Neural crest cell (in vitro differentiated cells): ENCODE measurements around the gene CEP57L1. TPM values are rescaled to one million over a fixed set of nuclear protein-coding genes. Genes with fewer than 3 reads are reported as not detected.

Experiments used
- DNase-seq: peaks from one replicate; pipeline ENCODE4 v3.0.0; 2021; ENCODE audit warnings: low read depth, mixed read lengths, low spot score
- H3K27ac Mint-ChIP-seq: one replicate; pipeline ENCODE4 v1.8.0; 2021; ENCODE audit warnings: mild to moderate bottlenecking, mixed read lengths; ENCODE audit not compliant: unreplicated experiment
- H3K27me3 Mint-ChIP-seq: 2 replicates; pipeline ENCODE4 v1.8.0; 2021; ENCODE audit warnings: low read depth, mild to moderate bottlenecking, mixed read lengths
- H3K36me3 Mint-ChIP-seq: 2 replicates; pipeline ENCODE4 v1.8.0; 2021; ENCODE audit warnings: low read depth, mild to moderate bottlenecking, mixed read lengths
- H3K4me1 Mint-ChIP-seq: 2 replicates; pipeline ENCODE4 v1.8.0; 2021; ENCODE audit warnings: mixed read lengths
- H3K4me3 Mint-ChIP-seq: one replicate; pipeline ENCODE4 v1.8.0; 2021; ENCODE audit warnings: mild to moderate bottlenecking, mixed read lengths
- H3K9me3 Mint-ChIP-seq: 2 replicates; pipeline ENCODE4 v1.8.0; 2021; ENCODE audit warnings: mixed read lengths
- CTCF ChIP-seq: fragments of 200-600 bp; sonication (generic); conservative IDR thresholded peaks from 2 replicates; pipeline ENCODE4 v1.5.0; 2021; ENCODE audit warnings: antibody characterized with exemption, mild to moderate bottlenecking
- total RNA-seq: library from RNA; stranded (reverse); gene quantifications from 2 replicates; pipeline ENCODE4 v1.2.1, GENCODE V29; 2021

The CEP57L1 gene
- total RNA-seq, 1 donor from 2014 or later, result 19.8 TPM

DNA sequence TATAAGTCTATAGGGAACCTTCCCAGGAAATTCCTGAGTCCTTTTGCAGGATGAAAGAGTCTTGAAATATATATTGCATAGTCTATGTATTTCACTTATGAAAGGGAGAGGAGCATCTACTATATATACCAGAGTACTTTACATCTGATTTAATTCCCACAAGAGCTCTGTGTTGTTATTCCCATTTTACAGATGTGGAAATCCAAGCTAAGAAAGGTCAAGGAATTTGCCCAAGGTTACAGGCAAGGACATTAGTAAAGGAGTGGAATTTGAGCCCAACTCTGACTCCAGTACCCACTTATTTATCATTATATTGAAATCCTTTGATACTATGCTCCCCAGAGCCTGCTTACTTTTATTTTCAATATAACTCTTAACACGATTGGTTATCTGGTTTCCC, 3.2 kb upstream of the CEP57L1 start:
- peaks cover 72% of the 10 kb centered on the region for H3K4me1 Mint-ChIP-seq
- DNase-seq, result no peak
- peak overlapping the region; percentile 96 for H3K4me3 Mint-ChIP-seq
- no peak overlapping the region for H3K27ac Mint-ChIP-seq
- no peaks in the 10 kb centered on the region for H3K27me3 Mint-ChIP-seq
- TF ChIP-seq CTCF, result no peak
- no peaks in the 10 kb centered on the region for H3K36me3 Mint-ChIP-seq
- H3K9me3 Mint-ChIP-seq, result no peaks in the 10 kb centered on the region

DNA sequence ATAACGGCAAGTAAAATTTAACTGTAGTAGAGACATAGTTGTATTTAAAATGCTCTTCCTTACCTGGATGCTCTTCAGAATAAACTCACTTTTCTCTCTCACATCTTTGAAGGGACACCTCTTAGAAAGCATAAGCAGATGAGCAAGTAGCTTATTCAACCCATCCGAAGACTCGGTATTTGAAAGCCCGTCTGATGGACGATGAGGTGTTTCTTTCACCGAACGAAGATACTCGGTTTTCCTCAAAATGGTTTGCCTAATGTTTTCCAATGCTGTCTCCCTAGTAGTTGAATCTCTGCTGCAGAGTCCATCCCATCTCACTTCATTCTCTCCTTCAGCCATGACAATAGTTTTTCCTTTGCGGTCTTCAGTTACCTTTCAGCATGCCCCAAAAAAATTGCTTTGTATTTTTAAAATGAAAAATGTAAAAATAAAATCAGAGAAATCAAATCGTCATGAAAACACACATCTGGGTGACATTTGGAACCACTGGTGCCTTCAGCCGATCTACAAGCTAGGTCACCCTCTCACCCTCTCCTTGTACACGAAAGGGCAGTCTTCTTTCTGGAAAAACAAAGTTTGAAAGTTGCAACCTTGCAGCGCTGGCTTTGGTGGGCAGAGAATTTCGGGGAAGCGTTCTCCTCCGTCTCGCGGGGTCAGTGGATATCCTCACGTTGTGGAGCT, 1.4 kb upstream of the CEP57L1 start:
- Mint-ChIP-seq H3K27me3 (no peaks in the 10 kb centered on the region), H3K27ac (peak overlapping the region; percentile 50), H3K4me3 (peak overlapping the region; percentile 96), H3K9me3 (no peaks in the 10 kb centered on the region), H3K4me1 (peaks cover 75% of the 10 kb centered on the region), H3K36me3 (no peaks in the 10 kb centered on the region)
- no peak for TF ChIP-seq CTCF
- DNase-seq, result no peak

DNA sequence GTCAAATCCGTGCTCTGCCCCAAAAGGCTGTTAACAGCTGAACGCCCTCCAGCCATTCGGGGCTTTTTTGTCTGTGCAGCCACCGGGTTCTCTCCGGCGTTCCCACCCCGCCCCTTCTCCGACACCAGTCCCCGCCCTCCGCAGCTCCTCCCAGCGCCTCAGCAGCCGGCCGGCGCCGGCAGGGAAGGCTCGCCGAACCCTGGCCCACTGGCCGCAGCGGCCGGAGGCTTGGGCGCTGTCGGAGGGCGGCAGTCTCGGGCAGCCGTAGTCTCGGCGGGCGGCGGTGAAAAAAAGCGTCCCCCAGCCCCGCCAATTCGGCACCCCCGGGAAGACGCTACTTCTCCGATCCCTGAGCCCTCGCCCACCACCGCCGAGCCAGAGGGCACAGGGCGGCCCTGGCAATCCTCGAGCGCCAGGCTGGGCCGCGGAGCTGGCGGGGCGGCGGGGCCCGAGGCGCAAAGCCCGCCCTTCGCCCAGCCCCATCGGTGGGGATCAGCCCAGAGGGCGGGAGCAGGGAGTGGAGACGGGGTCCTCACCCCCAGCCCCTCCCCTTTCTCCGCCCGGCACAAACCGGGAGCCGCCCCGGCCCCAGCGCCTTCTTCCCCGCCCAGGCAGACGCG, 781 bp upstream of the CEP57L1 start, which contains the start of gene SESN1:
SESN1 (minus strand) TSS at position 431 of the 620 bp plus-strand sequence. CDS start 773 bp downstream, outside the sequence.
- no peak for TF ChIP-seq CTCF
- Mint-ChIP-seq H3K4me1 (peaks cover 69% of the 10 kb centered on the region), H3K36me3 (no peaks in the 10 kb centered on the region), H3K27ac (peak within 1 kb of the TSS; percentile 99), H3K27me3 (no peaks in the 10 kb centered on the region), H3K9me3 (no peaks in the 10 kb centered on the region), H3K4me3 (peak within 1 kb of the TSS; percentile 99)
- peak; percentile 81 for DNase-seq

- Mint-ChIP-seq H3K9me3 (no peaks in the 10 kb centered on the region), H3K27me3 (no peaks in the 10 kb centered on the region), H3K4me1 (peaks cover 58% of the 10 kb centered on the region), H3K27ac (peak overlapping the region; percentile 99), H3K36me3 (peaks cover 2% of the 10 kb centered on the region), H3K4me3 (peak overlapping the region; percentile 99)
- TF ChIP-seq CTCF, result no peak
- DNase-seq, result no peak
These were observed 453 bp downstream of the CEP57L1 start for GRCh38 chr6:109095835-109096084.

DNA sequence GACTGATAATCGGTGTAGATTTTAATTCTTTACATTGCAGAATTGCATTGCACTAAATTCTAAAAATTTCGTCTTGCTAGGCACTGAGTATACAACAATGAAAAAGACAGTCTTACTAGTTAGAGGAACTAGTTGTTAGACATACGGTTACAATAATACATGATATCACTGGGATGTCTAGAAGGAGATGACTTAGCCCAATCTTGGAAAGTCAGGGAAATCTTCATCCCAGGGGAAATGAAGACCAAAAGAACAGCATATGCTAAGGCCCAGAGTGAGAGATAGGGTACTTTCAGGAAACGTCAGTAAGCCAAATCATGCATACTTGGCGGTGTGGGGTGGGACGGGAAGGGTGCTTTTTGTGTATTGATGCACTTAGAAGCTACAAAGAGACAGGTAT, 901 bp downstream of the CEP57L1 start:
- Mint-ChIP-seq H3K4me3 (peak overlapping the region; percentile 99), H3K36me3 (peaks cover 2% of the 10 kb centered on the region), H3K4me1 (peaks cover 55% of the 10 kb centered on the region), H3K27me3 (no peaks in the 10 kb centered on the region), H3K9me3 (no peaks in the 10 kb centered on the region), H3K27ac (no peak overlapping the region)
- no peak for TF ChIP-seq CTCF
- DNase-seq, result no peak
